AG20443 (cell line): ENCODE measurements around the gene CACHD1.

Experiments
- DNase-seq: peaks from one replicate; pipeline ENCODE4 v3.0.0; 2012; ENCODE audit warnings: low spot score, mixed read lengths

Gene CACHD1

DNA sequence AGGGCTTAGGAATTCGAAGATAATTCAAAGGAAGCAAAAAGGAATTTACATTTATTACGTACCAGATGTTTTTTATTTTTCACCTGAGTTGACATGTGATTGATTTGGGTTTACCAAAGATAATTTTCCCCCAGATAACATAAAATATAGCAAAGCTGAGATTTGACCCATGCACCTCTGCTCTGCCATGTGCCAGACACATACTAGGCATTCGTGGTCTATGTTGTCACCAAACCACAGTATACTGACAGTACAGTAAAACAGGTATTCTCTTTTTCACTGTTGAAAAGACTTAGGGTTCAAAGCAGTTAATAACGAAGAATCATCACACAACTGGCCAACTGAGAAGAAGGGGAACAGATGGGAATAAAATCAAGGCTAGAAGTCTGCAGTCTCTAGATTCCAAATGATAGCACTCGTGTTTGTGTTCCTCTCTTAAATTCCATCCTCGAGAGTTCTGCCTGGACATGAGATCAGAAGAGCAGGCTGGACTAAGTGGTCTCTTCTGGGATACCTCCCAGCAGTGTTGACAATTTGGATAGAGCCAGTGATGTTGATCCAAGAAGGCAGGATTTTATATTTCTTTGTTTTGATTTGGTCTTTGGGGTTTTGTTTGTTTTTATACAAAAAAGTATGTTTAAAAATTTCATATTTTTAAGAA is 189.7 kb downstream of the CACHD1 start:
- DNase-seq = no peak

GRCh38 chr1:64663668-64664067 is 193.7 kb downstream of the CACHD1 start:
- no peak for DNase-seq

GRCh38 chr1:64664299-64664698 is 194.4 kb downstream of the CACHD1 start:
- DNase-seq = no peak

DNA sequence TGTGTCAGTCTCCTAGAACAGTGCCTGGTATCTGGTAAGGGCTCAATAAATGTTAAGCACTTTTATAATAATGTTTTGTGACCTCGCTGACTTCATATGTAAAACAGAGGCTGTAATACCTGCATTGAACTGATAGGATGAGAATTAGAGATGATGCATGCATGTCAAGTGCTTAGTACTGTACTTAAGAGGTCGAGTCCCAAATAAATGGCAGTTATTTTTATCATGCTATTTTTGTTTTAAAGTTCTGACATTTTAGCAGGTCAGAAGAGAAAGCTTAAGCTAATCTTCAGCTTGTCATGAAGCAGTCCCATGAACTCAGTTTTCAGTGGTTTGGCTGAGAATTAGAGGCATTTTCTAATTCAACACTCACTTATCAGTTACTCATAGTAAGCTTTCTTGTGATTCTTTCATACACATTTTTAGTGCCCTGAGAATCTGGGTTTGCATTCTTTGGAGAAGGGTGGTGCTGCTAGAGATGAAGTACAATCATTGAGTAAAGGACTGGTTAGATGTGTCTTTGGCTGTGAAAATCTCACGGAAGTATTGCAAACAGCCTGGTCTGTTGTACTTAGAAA is 199.3 kb downstream of the CACHD1 start:
- no peak for DNase-seq

- DNase-seq = peak; percentile 55
These were observed 205.9 kb downstream of the CACHD1 start for GRCh38 chr1:64675718-64676345.

DNA sequence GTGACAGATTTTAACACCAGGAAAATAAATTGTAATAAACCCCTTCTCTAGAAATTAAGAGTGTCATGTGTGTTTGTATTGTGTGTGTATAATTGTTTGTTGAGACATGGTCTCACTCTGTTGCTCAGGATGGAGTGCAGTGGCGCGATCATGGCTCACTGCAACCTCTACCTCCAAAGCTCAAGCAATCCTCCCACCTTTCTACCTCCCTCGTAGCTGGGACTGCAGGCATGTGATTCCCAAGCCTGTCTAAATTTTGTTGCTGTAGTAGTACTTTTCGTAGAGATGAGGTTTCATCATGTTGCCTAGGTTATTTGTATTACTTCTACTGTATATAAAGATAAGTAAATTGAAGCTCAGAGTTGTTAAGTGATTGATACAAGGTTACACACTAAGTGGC is 206.5 kb downstream of the CACHD1 start:
- DNase-seq = no peak

- DNase-seq = no peak
These were observed 207.6 kb downstream of the CACHD1 start for GRCh38 chr1:64677532-64677931.

- DNase-seq = no peak
These were observed 208.4 kb downstream of the CACHD1 start for GRCh38 chr1:64678366-64678765.

- DNase-seq = no peak
These were observed 209.2 kb downstream of the CACHD1 start for GRCh38 chr1:64679177-64679576.

DNA sequence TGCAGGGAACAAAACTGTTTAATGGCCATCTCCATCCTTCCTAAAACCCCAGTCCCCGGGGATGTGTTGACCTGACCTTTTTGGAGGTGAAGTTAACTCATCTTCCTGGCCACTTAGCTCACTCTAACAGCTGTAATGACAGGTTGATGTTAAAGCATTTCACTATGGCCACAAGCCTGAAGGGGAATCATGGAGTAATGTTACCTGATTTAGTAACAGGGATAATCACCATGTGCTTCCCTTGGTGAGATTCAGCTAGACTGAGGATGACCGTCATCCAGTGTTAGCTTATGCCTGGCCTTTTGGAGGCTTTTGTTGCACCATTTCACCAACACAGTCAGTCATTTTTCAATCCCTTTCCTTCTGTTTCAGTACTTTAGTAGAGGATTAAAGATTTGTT is 210.7 kb downstream of the CACHD1 start:
- DNase-seq = no peak

DNA sequence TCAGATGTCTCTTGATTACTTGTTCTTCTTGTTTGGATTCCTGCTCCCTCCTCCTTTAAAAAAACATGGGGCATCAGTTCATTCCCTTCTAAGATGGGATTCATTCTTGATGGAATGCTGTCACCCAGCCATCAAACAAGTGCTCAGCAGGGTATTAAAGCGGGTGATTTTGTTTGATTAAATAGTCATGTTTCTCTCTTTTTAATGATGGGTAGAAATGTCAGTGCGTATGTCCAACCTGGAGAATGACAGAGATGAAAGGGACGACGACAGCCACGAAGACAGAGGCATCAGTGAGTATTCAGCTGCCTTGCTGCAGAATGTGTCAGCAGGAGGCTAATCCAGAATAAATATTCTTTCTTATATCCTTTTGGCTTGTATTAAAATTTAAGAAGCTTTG is 211.1 kb downstream of the CACHD1 start:
- DNase-seq = no peak

DNA sequence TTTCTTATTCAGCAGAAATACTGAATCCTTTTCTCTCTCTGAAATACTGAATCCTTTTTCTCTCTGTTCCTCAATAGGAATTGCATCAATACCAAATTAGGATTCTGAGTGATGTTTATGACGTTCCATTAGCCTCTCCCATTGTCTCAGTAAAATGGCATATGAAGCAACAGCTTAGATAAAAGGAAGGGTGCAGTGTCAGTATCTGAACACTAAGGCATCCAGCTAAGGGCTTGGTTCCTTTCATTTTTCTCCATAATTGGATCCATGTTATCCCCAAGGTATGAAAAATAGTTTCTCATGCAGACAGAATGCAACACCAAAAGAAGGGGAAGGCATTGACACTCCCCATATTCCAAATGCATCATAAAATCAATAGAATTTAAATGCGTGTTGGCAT is 213.5 kb downstream of the CACHD1 start:
- DNase-seq = no peak

DNA sequence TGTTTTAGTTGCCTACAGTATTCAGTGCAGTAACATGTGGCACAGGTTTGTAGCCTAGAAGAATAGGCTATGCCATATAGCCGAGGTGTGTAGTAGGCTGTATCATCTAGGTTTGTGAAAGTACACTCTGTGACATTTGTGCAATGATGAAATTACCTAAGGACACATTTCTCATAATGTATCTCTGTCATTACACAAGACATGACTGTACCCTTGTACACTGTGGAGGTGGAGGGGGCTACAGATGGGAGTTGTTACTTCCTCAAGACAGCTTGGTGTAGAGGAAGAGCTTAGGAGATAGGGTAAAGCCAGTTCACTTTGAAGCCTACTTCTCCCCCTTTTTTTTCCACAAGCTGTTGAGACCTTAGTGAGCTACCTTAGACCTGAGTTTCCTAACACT is 215.3 kb downstream of the CACHD1 start:
- no peak for DNase-seq

DNA sequence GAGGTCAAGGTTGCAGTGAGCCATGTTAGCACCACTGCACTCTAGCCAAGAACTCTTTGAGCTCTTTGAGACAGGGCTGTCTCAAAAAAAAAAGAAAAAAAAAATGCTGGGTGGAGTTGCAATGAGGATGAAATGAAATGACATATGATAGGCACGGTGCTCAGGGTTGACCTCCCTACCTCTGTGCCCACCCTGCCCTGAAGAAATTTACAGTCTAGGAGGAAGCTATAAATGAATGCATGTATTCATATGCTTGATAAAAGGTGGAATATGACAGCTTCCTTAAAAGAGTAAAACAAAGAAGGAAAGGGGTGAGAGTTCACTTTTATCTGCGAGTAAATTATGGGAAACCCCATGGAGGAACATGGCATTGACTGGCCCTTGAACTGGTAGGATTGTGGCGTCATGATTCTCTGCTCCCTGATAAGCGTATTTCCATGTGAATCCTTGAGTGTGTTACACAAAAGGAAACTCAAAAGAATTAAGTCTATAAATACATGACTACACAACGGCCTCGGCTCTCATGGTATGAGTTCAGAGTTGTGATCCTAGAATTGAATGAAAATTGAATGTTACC is 215.9 kb downstream of the CACHD1 start:
- no peak for DNase-seq

DNA sequence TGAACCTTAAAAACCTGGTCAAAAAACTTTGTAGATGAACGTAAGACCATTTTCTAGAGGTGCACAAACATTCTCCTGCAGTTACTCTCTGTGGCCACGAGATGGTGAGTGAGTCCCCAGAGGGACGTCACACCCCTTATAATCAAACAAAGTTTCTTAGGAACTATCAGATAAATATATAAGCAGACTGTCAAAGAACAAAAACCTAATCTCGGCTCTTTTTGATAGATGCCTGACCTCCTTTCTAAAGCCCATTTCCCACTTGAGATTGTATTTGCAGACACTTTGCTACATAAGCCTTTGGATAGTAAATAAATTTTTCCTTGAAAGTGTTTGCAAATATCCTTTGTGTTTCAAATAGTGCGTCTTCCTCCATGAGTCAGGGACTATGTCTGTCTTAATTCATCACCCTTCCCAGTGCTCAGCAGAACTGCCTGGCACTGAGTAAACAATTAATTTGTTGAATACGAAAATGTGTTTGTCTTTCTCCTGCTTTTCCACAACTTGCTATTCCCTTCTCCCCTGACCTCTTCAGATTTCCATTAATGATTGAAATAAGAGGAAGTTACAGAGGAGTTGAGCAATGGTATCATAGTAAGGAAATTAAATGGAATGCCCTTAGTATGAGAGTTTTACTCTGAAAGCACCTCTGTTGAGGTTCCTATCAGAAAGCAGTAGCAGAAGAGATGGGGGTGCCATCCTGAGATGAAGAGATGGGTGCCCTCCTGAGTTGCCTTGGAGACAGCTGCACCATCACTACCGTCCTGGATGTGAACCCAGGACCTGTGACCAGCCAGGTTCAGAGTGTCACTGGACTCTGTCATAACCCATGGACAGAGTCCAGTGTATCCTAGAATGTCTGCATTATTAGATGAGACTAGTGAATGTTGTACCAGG is 217.1 kb downstream of the CACHD1 start:
- DNase-seq = peak; percentile 73

DNA sequence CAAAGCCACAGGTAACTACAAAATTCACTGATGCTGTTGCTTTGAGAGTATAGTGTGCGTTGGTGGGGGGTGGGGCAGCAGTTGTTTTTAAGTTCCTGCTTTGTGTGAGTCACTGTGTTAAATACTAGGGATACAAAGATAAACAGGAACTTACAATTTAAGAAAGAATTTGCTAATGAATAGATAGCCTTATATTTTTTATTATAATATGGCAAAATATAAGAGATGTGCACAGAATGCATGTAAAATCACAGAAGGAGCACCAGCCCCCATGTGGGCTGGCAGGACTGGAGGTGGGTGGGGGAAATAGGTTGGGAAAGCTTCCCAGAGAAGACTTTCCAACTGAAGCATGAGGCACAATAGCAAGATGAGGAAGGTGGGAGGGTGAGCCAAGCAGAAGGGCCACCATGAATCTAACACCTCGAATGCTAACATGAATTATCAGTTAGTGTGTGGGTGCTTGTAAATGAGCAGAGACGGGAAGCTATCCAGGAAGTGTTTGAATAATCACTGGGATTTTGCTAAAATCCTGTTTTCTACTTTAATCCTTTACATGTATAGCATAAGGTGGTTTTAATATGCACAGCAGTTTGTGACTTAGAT is 217.9 kb downstream of the CACHD1 start:
- DNase-seq = no peak

GRCh38 chr1:64691626-64692025 is 221.7 kb downstream of the CACHD1 start:
- no peak for DNase-seq

GRCh38 chr1:64692911-64693310 is 223.0 kb downstream of the CACHD1 start:
- no peak for DNase-seq

- DNase-seq = no peak
These were observed 223.5 kb downstream of the CACHD1 start for GRCh38 chr1:64693406-64693805.

GRCh38 chr1:64696879-64697278 is 226.9 kb downstream of the CACHD1 start:
- DNase-seq = no peak

- no peak for DNase-seq
These were observed 229.4 kb downstream of the CACHD1 start for GRCh38 chr1:64699327-64699726.

DNA sequence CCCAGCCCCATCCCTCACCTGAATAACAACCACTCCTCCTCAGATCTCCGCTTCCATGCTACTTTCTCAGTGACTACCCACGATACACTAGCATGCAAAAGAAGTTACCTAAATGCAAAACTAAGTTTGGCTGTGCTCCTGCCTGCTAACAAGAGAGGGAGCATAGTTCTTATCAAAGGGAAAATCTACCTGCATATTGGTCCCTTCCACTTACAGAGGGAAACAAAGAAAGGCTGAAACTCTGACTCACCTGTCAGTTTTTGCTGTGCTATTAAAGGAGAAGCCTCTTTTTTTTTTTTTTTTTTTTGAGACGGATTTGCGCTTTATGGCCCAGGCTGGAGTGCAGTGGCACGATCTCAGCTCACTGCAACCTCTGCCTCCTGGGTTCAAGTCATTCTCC is 231.1 kb downstream of the CACHD1 start:
- DNase-seq = no peak
